Glutamatergic neuron (in vitro differentiated cells): ENCODE measurements around the gene GRPR. TPM values are rescaled to one million over a fixed set of nuclear protein-coding genes. Genes with fewer than 3 reads are reported as not detected.

Experiments used
- DNase-seq: peaks from one replicate; pipeline ENCODE4 v3.0.0; 2022
- H3K27ac Mint-ChIP-seq: one replicate; pipeline ENCODE4 v1.8.0; 2020; ENCODE audit warnings: mild to moderate bottlenecking, mixed read lengths, inconsistent platforms; ENCODE audit not compliant: unreplicated experiment
- H3K27me3 Mint-ChIP-seq: one replicate; pipeline ENCODE4 v1.8.0; 2020; ENCODE audit warnings: mild to moderate bottlenecking, moderate library complexity, mixed read lengths, inconsistent platforms; ENCODE audit not compliant: unreplicated experiment
- H3K36me3 Mint-ChIP-seq: one replicate; pipeline ENCODE4 v1.8.0; 2020; ENCODE audit warnings: mild to moderate bottlenecking, mixed read lengths, inconsistent platforms; ENCODE audit not compliant: unreplicated experiment
- H3K4me1 Mint-ChIP-seq: one replicate; pipeline ENCODE4 v1.8.0; 2020; ENCODE audit warnings: mild to moderate bottlenecking, low read depth, mixed read lengths, inconsistent platforms; ENCODE audit not compliant: unreplicated experiment
- H3K4me3 Mint-ChIP-seq: one replicate; pipeline ENCODE4 v1.8.0; 2020; ENCODE audit warnings: mild to moderate bottlenecking, mixed read lengths, inconsistent platforms; ENCODE audit not compliant: unreplicated experiment
- H3K9me3 Mint-ChIP-seq: one replicate; pipeline ENCODE4 v1.8.0; 2020; ENCODE audit warnings: mild to moderate bottlenecking, moderate library complexity, mixed read lengths, inconsistent platforms; ENCODE audit not compliant: unreplicated experiment
- CTCF ChIP-seq: fragments of 200-600 bp; sonication (generic); IDR thresholded peaks from one replicate; pipeline ENCODE4 v1.5.0; 2021; ENCODE audit not compliant: partially characterized antibody, unreplicated experiment
- total RNA-seq: library from RNA; stranded (reverse); fragmentation: NEBNext Ultra II Directional; extraction: Animal tissue kit (Norgen Biotek cat#: 25700); gene quantifications from one replicate; pipeline ENCODE4 v1.2.1, GENCODE V29; 2021; ENCODE audit not compliant: unreplicated experiment

GRPR gene
- total RNA-seq, 1 donor from 2014 or later: 0.56 TPM

- Mint-ChIP-seq H3K4me1 (no peaks in the 10 kb centered on the region), H3K27me3 (no peaks in the 10 kb centered on the region), H3K9me3 (no peaks in the 10 kb centered on the region), H3K27ac (no peak overlapping the region), H3K36me3 (no peaks in the 10 kb centered on the region), H3K4me3 (no peak overlapping the region)
- TF ChIP-seq CTCF: no peak
- no peak for DNase-seq
Measured at GRCh38 chrX:16162391-16162790, 39.0 kb downstream of the GRPR start.

GRCh38 chrX:16164748-16165147 is 41.4 kb downstream of the GRPR start:
- H3K9me3 Mint-ChIP-seq: no peaks in the 10 kb centered on the region
- no peak for DNase-seq
- no peak overlapping the region for H3K4me3 Mint-ChIP-seq
- no peak overlapping the region for H3K27ac Mint-ChIP-seq
- no peaks in the 10 kb centered on the region for H3K4me1 Mint-ChIP-seq
- TF ChIP-seq CTCF: no peak
- no peaks in the 10 kb centered on the region for H3K36me3 Mint-ChIP-seq
- H3K27me3 Mint-ChIP-seq: no peaks in the 10 kb centered on the region

- Mint-ChIP-seq H3K9me3 (no peaks in the 10 kb centered on the region), H3K36me3 (no peaks in the 10 kb centered on the region), H3K27me3 (no peaks in the 10 kb centered on the region), H3K4me3 (no peak within 1 kb of the TSS), H3K4me1 (no peaks in the 10 kb centered on the region), H3K27ac (no peak within 1 kb of the TSS)
- DNase-seq: no peak
- TF ChIP-seq CTCF: no peak
Measured at GRCh38 chrX:16167181-16167580, 43.8 kb downstream of the GRPR start, which contains the start of gene MAGEB17. TSS of gene MAGEB17 (plus strand) at chrX:16167481. CDS start at chrX:16170383, 2,902 bp downstream.

GRCh38 chrX:16171039-16171438 is 47.7 kb downstream of the GRPR start:
- Mint-ChIP-seq H3K4me3 (no peak overlapping the region), H3K27ac (no peak overlapping the region), H3K36me3 (no peaks in the 10 kb centered on the region), H3K9me3 (no peaks in the 10 kb centered on the region), H3K4me1 (no peaks in the 10 kb centered on the region), H3K27me3 (no peaks in the 10 kb centered on the region)
- no peak for TF ChIP-seq CTCF
- DNase-seq: no peak

- H3K4me1 Mint-ChIP-seq: no peaks in the 10 kb centered on the region
- no peaks in the 10 kb centered on the region for H3K9me3 Mint-ChIP-seq
- H3K27me3 Mint-ChIP-seq: no peaks in the 10 kb centered on the region
- DNase-seq: no peak
- H3K4me3 Mint-ChIP-seq: no peak overlapping the region
- H3K36me3 Mint-ChIP-seq: no peaks in the 10 kb centered on the region
- TF ChIP-seq CTCF: no peak
- no peak overlapping the region for H3K27ac Mint-ChIP-seq
Measured at GRCh38 chrX:16171944-16172343, 48.6 kb downstream of the GRPR start.
